HG03378 (cell line): ENCODE data around the gene CT45A1.
"Not testable (repeated sequence)": the region's sequence is repeated elsewhere in the genome, so short reads cannot be mapped to it uniquely, and the experiment has no call there.

Source experiments
- ATAC-seq: cut with Tn5 transposase; IDR thresholded peaks from one replicate; pipeline ENCODE4 v1.9.1; 2021; ENCODE audit warnings: mild to moderate bottlenecking, moderate library complexity; ENCODE audit not compliant: unreplicated experiment

Gene CT45A1

GRCh38 chrX:135713183-135713689 lies at the start of gene CT45A1:
CT45A1 (plus strand) TSS chrX:135713639; CDS start chrX:135718941, 5,302 bp downstream.
- ATAC-seq: not testable (repeated sequence)

- ATAC-seq: not testable (repeated sequence)
Observed at GRCh38 chrX:135672979-135673378, 40.5 kb upstream of the CT45A1 start.

GRCh38 chrX:135688137-135688536 lies 25.3 kb upstream of the CT45A1 start:
- ATAC-seq: no peak

GRCh38 chrX:135695471-135695870 lies 18.0 kb upstream of the CT45A1 start:
- no peak for ATAC-seq

- ATAC-seq: no peak
Observed at GRCh38 chrX:135697601-135698000, 15.8 kb upstream of the CT45A1 start.

GRCh38 chrX:135698924-135699323 lies 14.5 kb upstream of the CT45A1 start:
- no peak for ATAC-seq

GRCh38 chrX:135707880-135708279 lies 5.6 kb upstream of the CT45A1 start:
- ATAC-seq: no peak

GRCh38 chrX:135713795-135714194 lies 356 bp downstream of the CT45A1 start:
- ATAC-seq: no peak

GRCh38 chrX:135734666-135735065 lies 21.2 kb downstream of the CT45A1 start:
- ATAC-seq: not testable (repeated sequence)

GRCh38 chrX:135737366-135738071 lies 24.1 kb downstream of the CT45A1 start:
- peak; percentile 59 for ATAC-seq

GRCh38 chrX:135740681-135741149 lies 27.3 kb downstream of the CT45A1 start:
- ATAC-seq: no peak

GRCh38 chrX:135741192-135741715 lies 27.8 kb downstream of the CT45A1 start:
- no peak for ATAC-seq

GRCh38 chrX:135744739-135745138 lies 31.3 kb downstream of the CT45A1 start:
- ATAC-seq: not testable (repeated sequence)

- ATAC-seq: not testable (repeated sequence)
Observed at GRCh38 chrX:135768091-135768490, 54.7 kb downstream of the CT45A1 start, which contains the start of gene CT45A3. CT45A3 (minus strand) TSS chrX:135768191; CDS start chrX:135764444, 3,747 bp downstream.
